ENCODE results near the gene RGSL1. TPM values are rescaled to one million over a fixed set of nuclear protein-coding genes. Genes with fewer than 3 reads are reported as not detected.

The RGSL1 gene
- total RNA-seq, 1 donor from 2014 or later = not detected

- peak within 1 kb of the TSS; percentile 94 for H3K27ac ChIP-seq
- no peaks in the 10 kb centered on the region for H3K36me3 ChIP-seq
- no peaks in the 10 kb centered on the region for H3K27me3 ChIP-seq
- H3K4me1 ChIP-seq = peaks cover 33% of the 10 kb centered on the region
- H3K4me3 ChIP-seq = peak within 1 kb of the TSS; percentile 60 to 65
- peak in 1 of 2 donors; percentile 95 for DNase-seq (ENCODE audit: extremely low spot score in 2 of 2)
- intact Hi-C loops (cut with DNase I) = no loop called here
- H3K9me3 ChIP-seq = no peaks in the 10 kb centered on the region
- TF ChIP-seq POLR2AphosphoS5 (IDR thresholded peaks at IDR 0.05; ENCODE audit: insufficient read depth in 1 of 2, low read depth in 1 of 2) = peak; percentile 49 to 83
- TF ChIP-seq POLR2A (IDR thresholded peaks at IDR 0.05) = no peak
- no peak for TF ChIP-seq CTCF (IDR thresholded peaks at IDR 0.05)
Observed at GRCh38 chr1:182588500-182589396, 138.8 kb downstream of the RGSL1 start, which contains the start of gene RNASEL. Gene RNASEL (minus strand): TSS chr1:182589256. CDS start chr1:182586806, 2,450 bp downstream.

- Histone ChIP-seq H3K9me3 (no peaks in the 10 kb centered on the region), H3K4me3 (peak overlapping the region; percentile 60 to 65), H3K27me3 (no peaks in the 10 kb centered on the region), H3K4me1 (peaks cover 25% of the 10 kb centered on the region), H3K36me3 (no peaks in the 10 kb centered on the region), H3K27ac (peak overlapping the region; percentile 94)
- peak in 1 of 2 donors; percentile 40 for DNase-seq (ENCODE audit: extremely low spot score in 2 of 2)
- no peak for TF ChIP-seq POLR2A (IDR thresholded peaks at IDR 0.05)
- TF ChIP-seq POLR2AphosphoS5 (IDR thresholded peaks at IDR 0.05; ENCODE audit: insufficient read depth in 1 of 2, low read depth in 1 of 2) = no peak
- TF ChIP-seq CTCF (IDR thresholded peaks at IDR 0.05) = no peak
- intact Hi-C loops (cut with DNase I) = no loop called here
Observed at GRCh38 chr1:182589520-182589919, 139.6 kb downstream of the RGSL1 start.

- Histone ChIP-seq H3K36me3 (no peaks in the 10 kb centered on the region), H3K27ac (peak overlapping the region; percentile 94), H3K27me3 (no peaks in the 10 kb centered on the region), H3K4me1 (peaks cover 21% of the 10 kb centered on the region), H3K4me3 (no peak overlapping the region), H3K9me3 (no peaks in the 10 kb centered on the region)
- TF ChIP-seq CTCF (IDR thresholded peaks at IDR 0.05) (no peak), POLR2A (IDR thresholded peaks at IDR 0.05) (no peak), POLR2AphosphoS5 (IDR thresholded peaks at IDR 0.05; ENCODE audit: insufficient read depth in 1 of 2, low read depth in 1 of 2) (no peak)
- intact Hi-C loops (cut with DNase I) = no loop called here
- DNase-seq (ENCODE audit: extremely low spot score in 2 of 2) = peak in 1 of 2 donors; percentile 74
Observed at GRCh38 chr1:182589931-182590330, 140.0 kb downstream of the RGSL1 start.

- no peaks in the 10 kb centered on the region for H3K27me3 ChIP-seq
- H3K4me1 ChIP-seq = no peaks in the 10 kb centered on the region
- no peaks in the 10 kb centered on the region for H3K9me3 ChIP-seq
- TF ChIP-seq POLR2AphosphoS5 (IDR thresholded peaks at IDR 0.05; ENCODE audit: insufficient read depth in 1 of 2, low read depth in 1 of 2) (no peak), CTCF (IDR thresholded peaks at IDR 0.05) (peak in 1 of 3 experiments; percentile 53), POLR2A (IDR thresholded peaks at IDR 0.05) (no peak)
- intact Hi-C loops (cut with DNase I) = no loop called here
- no peak overlapping the region for H3K27ac ChIP-seq
- DNase-seq (ENCODE audit: extremely low spot score in 2 of 2) = no peak
- no peak overlapping the region for H3K4me3 ChIP-seq
- H3K36me3 ChIP-seq = no peaks in the 10 kb centered on the region
Observed at GRCh38 chr1:182595641-182596240, 145.8 kb downstream of the RGSL1 start.

All from vagina (tissue), 2 donors.